ENCODE measurements around the gene ROBO1.

DNA sequence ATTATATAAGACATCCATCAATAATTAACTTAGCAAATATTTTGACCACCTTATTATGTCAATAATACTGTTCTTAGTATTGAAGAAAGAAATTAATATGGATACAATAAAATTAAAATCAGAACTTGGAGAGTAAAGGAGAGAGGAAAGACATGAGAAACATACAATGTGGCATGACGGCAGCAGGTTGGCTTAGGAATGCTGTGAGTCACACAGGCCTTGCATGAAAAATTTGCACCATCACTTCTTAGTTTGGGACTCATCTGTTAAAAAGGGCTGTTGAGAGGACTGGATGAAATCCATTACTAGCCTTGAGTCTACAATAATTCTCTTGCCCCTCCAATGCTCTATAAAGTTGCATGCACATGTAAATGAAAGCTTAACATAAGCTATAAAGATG, 880.8 kb downstream of the ROBO1 start:
- TF ChIP-seq, protein P1, sequence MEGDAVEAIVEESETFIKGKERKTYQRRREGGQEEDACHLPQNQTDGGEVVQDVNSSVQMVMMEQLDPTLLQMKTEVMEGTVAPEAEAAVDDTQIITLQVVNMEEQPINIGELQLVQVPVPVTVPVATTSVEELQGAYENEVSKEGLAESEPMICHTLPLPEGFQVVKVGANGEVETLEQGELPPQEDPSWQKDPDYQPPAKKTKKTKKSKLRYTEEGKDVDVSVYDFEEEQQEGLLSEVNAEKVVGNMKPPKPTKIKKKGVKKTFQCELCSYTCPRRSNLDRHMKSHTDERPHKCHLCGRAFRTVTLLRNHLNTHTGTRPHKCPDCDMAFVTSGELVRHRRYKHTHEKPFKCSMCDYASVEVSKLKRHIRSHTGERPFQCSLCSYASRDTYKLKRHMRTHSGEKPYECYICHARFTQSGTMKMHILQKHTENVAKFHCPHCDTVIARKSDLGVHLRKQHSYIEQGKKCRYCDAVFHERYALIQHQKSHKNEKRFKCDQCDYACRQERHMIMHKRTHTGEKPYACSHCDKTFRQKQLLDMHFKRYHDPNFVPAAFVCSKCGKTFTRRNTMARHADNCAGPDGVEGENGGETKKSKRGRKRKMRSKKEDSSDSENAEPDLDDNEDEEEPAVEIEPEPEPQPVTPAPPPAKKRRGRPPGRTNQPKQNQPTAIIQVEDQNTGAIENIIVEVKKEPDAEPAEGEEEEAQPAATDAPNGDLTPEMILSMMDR (IDR thresholded peaks at IDR 0.05): no peak
- no peak for TF ChIP-seq EZH2 (IDR thresholded peaks at IDR 0.05; ENCODE audit: borderline replicate concordance, insufficient read depth, low read depth, low read length, poor library complexity, severe bottlenecking)

Data from B cell (primary cell).